GM19452 (cell line): Measurements from ENCODE around the gene DDIT4L.
"Not testable (repeated sequence)": the region's sequence is repeated elsewhere in the genome, so short reads cannot be mapped to it uniquely, and the experiment has no call there.

Experiments used
- ATAC-seq: cut with Tn5 transposase; IDR thresholded peaks from one replicate; pipeline ENCODE4 v1.9.1; 2021; ENCODE audit not compliant: unreplicated experiment

DDIT4L gene, protein sequence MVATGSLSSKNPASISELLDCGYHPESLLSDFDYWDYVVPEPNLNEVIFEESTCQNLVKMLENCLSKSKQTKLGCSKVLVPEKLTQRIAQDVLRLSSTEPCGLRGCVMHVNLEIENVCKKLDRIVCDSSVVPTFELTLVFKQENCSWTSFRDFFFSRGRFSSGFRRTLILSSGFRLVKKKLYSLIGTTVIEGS

DNA sequence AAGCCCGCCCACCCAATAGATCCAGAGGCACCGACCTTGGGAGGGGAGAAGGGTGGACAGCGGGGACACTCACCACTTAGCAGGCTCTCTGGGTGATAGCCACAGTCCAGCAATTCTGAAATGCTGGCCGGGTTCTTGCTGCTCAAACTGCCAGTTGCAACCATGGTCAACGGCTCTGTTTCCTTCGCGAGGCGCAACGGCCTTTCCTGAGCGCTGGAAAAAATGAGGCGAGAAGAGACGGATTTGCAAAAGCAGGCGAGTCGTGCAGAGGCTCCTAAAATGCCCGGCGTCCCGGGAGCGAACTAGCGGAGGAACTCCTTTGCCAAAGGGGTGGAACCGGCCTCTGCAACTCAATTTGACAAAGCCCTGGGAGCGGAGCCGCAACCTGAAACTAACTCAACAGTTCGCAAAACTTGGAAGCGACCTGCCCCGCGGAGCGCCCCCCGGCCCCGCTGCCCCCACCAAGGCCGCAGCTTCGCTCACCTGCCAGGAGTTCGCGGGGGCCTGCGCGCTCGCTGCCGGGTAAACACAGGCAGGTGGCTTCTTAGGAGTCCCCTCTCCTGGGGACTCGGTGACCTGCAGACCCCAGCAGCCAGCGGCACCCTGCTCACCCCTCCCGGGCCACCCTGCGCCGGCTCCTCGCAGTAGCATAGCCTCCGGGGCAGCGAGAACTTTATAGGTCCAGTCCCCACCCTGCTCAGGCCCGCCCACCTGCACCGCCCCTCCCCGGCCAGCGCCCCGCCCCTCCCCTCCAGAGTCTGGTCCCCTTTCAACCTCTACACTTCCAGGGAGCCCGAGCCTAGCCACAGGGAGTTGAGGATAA is at the start of gene DDIT4L:
Gene DDIT4L, minus strand, starts transcription at position 649 of the 823 bp plus-strand sequence. Its CDS starts 485 bp downstream, at position 164.
- ATAC-seq, result no peak

DNA sequence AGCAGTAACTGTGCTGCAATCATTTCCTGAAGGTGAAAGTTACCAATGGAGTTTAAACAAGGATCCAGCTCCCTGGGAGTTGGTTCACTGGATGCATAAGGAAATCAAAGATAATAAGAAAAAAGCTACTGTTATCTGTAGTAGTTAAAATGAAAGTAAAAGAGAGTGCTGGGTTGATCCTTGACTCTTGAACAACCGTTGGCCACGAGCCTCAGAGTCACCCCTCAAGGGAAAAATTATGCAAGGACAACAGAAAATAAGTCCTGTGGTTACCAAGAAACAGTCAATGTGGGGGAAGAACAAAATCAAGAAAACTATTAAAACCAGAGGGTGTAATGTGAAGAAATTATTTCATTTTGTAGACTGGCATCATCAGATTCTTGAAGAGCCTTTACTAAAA is 49.7 kb upstream of the DDIT4L start:
- ATAC-seq, result no peak

DNA sequence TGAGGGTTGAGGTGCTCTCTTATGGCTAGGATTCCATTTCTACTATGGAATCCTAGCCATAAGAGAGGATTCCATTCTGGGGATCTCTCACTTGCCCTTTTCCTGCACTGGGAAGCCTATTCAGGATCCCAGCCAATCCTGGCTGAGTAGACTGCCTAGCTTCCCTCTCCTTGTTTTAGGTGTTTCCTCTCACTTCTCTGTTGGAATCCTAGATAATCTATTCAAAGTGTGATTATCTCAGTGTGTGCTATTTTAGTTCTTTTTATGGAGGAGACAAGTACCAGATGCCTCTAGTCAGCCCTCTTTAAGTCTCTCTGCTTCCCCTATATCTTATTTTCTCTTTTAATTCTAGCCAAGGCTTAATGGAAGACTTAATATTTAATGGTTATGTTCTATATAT is 34.5 kb upstream of the DDIT4L start:
- ATAC-seq, result no peak

DNA sequence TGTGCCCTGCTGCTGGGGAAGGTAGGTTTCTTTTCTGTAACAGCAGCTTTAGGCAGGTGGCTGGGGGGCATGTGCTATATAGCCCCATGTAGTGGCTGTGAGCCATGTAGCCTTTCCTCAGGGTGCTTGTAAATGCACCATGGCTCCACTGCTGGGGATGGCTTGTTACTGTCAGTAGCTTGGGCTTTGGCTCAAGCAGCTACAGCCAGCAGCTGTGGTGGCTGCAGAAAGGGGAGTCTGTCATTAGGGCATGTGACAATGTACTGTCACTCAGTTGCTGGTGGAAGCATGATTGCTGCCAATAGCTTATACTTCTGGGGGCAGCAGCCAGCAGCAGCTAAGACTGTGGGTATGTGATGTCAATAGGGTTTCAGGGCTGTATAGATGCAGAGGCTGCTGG is 33.9 kb upstream of the DDIT4L start:
- ATAC-seq, result no peak

DNA sequence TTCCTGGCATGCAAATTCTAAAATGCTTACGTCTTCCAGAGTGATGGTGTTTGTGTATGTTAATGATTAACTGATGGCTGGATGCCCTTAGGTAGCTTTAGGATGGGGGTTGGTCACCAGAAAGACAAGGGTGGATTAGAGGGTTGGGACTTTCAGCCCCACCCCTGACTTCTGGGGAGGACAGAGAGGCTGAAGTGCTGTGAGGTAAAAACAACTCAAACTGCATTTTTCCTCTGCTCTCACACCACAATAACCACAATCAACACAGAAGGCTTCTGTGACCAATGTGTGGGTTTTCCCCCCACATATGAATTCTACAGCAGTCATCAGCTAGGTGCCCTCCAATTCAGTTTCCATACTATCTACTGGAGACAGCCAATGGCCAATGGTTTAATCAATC is 18.7 kb upstream of the DDIT4L start:
- peak; percentile 89 for ATAC-seq

DNA sequence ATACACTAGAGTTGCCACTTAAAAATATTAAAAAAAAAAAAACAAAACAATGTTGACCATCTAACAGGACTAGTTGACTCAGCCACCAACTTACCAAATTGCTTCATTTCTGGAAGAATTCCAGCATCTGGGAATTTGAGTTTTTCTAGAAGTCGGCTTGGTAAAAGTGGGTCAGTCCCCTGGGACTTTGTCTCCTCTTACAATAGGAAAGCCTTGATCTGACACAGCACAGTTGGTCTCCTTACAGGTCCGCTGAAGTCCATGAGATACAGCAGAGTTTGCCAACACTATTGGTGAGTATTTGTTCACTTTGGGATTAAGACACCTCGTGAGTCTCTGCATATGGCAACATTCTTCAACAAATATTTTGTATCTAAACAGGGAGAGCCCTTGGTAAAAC is 18.2 kb upstream of the DDIT4L start:
- ATAC-seq, result peak; percentile 8

DNA sequence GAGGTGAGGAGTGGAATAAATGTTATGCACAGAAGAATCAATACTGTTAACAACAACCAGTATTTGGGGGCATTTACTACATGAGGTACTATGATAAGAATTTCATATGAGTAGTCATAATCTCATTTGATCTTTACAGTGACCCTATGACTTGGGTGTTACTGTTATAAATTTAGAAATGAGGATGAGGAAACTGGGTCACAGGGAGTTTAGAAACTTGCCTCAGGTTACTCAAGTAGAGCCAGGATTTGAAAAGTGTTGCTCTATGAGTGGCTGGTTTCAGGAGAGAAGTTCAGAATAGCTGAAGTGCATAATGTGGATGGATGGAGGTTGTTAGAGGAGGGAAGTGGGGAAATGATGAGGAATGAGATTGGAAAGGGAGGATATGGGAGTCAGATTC is 16.6 kb upstream of the DDIT4L start:
- ATAC-seq, result no peak

DNA sequence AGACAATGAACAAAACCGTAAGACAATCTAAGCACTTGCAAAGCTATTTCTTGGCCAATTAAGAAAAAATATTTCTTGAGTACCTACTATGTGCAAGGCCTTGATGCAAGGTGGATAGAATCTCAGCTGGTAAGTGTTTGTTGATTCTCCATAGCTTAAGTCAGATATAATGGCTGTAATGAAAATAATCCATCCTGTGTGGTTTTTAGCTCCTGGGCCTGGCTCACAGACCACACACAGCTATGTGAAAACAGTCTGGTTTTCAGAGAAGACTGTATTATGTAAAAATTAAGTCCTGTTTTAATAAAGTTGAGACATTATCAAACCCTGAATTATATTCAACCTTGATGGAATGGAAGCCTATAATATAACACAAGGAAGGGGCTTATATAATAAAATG is 7.8 kb upstream of the DDIT4L start:
- ATAC-seq, result no peak

DNA sequence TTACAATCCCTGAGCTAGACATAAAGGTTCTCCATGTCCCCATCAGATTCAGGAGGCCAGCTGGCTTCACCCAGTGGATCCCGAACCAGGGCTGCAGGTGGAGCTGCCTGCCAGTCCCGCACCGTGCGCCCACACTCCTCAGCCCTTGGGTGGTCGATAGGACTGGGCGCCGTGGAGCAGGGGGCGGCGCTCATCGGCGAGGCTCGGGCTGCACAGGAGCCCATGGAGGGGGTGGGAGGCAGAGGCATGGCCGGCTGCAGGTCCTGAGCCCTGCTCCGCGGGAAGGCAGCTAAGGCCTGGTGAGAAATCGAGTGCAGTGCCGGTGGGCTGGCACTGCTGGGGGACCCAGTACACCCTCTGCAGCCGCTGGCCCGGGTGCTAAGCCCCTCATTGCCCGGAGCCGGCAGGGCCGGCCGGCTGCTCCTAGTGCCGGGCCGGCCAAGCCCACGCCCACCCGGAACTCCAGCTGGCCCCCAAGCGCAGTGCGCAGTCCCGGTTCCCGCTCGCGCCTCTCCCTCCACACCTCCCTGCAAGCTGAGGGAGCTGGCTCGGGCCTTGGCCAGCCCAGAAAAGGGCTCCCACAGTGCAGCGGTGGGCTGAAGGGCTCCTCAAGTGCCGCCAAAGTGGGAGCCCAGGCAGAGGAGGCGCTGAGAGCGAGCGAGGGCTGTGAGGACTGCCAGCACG is 6.3 kb upstream of the DDIT4L start:
- ATAC-seq, result not testable (repeated sequence)

DNA sequence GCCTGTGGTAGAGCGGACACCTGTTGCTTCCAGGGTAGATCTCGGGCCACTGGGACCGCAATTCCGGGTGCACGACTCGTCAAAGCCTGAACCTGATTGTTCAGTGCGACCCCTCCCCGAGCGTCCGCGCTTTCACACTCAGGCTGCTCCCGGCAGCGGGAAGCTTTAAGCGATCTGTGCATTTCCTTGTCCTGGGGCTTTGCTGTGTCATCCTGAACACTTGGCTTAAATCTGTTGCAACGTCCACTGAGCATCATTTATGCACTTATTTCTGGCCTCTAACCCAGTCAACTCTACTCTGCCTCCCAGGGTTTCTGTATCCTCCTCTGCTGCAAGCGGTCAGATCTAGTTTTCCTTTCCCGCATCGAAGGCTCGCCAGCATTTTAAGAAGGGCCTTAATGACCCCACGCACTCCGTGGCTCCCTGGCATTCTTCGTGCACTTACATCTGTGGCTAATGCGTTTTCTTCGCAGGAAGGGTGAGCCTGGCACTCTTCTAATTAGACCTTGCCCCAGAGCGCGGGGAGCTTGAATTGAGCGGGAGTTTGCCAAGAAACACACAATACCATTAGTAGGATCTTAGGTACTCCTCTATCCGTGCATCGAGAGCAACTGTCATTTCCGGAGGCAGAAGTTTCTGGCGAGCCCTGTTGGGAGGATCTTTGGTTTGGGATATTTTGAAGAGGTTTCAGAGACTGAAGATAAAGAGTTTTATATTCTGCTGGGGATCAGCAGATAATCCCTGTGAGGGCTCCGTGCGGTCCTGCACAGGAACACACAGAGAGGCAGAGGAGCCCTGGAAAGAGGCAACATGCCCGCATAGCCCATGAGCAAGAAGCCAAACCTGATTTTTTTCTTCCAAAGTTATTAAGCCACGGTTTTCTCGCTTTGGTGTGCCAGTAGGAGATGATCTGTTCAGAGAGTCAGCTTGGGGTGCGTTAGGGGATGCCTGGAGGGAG is 654 bp upstream of the DDIT4L start:
- ATAC-seq, result no peak

DNA sequence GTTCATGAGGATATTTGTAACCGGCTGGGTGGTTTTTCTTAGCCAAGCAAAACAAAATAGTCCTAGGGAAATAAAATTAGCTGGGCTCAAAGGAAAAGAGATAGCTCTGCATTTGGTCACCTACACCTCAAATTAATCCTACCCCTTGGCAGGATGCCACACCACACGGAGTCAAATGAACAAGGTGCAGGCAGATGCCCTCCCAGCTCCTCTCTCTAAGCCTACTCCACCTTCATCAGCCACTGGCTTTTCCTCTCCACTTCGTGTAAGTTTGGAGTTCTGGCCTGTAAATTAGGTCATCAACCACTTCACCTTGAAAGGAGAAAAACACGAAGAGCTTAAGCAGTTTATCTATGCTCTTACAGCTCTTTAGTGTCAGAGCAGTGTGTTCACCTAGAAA is 1.4 kb downstream of the DDIT4L start:
- ATAC-seq, result no peak

DNA sequence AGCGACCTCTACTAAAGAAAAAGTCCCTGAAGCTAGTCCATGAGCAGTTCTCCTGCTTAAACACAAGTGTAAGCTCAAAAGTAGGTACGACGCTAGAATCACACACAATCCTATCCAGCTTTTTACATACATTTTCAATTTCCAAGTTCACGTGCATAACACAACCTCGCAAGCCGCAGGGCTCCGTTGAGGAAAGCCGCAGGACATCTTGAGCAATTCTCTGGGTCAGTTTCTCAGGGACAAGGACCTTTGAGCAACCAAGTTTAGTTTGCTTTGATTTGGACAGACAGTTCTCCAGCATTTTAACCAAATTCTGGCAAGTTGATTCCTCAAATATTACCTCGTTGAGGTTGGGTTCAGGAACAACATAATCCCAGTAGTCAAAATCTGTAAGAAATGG is 2.5 kb downstream of the DDIT4L start:
- ATAC-seq, result no peak

DNA sequence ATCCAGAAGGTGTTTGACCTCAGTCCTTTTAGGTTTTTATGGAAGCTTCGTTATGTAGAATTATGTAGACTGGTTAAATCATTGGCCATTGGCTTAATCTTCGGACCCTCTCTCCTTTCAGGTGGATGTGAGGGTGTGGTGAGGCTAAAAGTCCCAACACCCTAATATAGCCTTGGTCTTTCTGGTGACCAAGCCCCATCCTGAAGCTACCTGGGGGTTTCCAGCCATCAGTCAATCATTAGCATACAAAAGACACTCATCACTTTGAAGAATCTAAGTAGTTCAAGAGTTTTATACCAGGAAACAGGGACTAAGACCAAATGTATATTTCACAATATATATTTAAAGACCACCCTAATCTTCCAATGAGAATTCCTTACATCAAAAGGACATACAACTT is 5.5 kb downstream of the DDIT4L start:
- no peak for ATAC-seq

DNA sequence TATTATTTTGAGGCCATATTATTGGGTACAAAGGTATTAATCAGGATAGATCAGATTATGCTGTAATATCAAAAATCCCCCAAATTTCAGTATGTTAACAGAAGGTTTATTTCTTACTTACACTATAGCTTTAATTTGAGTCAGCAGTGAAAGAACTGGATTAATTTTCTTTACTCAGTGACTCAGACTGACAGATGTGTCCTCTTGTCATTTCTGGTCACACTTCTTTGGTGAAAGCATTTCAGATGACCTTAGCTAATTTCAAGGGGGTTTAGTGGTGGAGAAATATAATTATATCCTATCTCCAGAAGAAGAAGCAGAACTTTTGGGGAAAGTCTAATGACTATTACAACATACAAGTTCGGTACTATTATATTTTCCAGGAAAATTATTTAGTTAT is 12.4 kb downstream of the DDIT4L start:
- ATAC-seq, result no peak

DNA sequence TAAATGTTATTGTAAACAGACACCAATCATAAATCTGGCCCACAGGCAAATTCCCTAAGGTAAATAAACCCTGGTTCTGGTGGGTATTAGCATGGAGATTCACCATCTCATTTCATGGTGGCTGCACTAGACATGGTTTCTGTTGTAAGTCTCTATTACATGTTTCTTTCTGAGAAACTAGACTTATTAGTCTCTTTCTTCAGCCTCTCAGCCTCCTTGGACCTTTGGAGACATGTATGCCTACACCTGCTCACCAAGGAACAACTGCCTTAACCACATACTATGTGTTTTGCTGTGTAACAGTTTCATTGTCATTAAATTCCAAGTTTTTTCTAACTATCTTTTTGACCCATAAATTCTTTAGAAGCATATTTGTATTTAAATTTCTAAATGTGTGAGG is 13.1 kb downstream of the DDIT4L start:
- no peak for ATAC-seq

DNA sequence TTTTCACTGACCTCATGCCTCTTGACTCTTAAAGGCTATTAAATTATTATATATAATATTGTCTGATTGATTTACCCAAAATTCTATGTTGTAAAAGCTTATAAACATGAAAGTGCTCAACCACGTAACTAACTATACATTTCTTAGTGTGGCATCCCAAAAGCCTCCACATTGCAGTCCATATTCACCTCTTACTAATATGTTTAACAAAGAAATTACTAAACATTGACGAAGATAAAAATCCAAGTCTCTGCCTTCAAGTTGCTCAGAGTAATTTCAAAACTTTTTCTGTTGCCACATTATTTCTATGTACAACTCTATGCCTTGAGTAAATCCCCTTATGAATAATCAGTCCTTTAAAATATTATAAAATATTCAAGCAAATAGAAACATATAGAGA is 14.4 kb downstream of the DDIT4L start:
- ATAC-seq, result no peak

DNA sequence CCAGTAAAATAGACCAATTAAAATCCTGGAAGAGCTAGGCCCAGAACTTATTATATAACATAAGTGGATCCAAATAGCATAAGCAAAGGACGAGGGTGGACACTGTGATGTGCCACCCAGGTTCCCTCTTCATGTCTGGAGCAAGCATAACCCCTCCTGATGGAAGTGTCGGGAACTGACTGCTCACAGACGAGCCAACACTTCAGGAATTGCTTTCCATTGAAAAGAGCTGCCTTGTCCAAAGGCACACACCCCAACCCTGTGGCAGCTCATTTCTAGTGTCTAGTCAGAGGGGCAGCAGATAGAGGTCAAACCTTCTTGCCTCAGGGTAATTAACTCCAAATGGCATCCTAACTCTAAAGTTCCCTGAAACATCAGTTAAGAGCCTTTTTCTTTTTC is 15.3 kb downstream of the DDIT4L start:
- no peak for ATAC-seq

DNA sequence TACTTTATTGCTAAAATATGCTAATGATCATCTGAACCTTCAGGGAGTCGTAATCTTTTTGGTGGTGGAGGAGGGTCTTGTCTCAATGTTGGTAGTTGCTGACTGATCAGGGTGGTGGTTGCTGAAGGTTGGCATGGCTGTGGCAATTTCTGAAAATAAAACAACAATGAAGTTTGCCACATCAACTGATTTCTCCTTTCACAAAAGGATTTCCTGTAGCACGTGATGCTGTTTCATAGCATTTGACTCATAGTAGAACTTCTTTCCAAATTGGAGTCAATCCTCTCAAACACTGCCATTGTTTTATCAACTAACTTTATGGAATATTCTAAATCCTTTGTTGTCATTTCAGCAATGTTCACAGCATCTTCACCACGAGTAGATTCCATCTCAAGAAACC is 19.3 kb downstream of the DDIT4L start:
- no peak for ATAC-seq

DNA sequence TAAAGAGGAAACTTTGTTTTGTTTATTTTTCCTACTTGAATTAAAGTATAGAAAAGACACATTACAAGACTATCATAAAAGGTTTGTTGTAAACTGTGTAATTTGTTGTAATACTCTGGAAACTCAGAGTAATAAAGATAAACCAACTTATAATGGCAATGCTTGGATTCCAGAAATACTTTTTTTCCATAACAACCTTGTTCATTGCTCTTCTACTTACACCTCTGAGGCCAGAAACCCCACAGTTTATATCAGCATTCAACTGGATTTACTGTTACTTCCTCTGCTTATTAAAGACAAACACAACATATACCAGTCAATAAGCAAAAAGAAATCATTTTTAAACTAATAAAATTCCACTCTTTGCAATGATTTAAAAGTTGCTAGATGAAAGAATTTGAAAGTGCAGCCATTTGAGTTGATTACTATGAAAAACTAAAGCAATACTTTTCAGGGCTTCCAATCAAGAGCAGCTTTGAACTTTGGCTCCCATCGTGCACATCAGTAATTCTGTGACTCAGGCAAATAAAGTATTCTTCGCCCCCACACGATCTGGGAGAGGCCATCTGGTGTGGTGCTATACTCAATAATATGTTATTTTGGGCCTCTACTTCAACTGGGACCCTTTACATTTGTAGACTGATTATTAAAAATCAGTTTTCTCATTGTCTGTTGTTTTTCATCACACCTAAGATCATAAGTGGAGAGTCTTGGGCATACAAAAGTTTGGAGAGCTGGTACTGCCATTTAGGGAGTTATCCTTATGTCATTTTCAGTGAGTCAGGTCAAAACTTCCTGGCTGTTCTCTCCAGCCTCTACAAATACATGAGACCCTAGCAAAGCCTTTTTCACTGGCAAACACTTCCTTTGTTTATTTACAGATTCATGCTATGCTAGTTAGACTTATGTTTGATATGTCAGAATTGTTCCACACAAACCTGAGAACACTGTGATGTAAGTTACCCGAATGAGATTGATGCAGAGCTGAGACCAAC is 20.5 kb downstream of the DDIT4L start:
- no peak for ATAC-seq

DNA sequence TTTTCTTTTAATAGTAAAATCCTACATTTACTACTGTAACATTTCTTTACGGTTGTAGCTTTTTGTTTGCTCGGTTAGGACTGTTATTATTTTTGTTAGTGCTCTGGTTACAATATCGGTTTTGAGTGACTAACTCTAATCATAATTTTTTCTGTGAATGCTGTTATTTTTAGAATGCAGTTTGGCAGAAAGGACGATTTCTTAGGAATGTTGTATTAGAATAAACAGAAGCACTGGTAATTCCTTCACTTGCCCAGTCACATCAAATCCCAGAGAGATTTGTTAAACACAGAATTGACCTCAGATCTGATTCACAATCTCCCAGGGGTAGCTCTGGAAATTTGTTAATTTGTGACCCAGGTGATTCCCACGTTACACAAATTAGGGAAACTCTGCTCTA is 21.7 kb downstream of the DDIT4L start:
- no peak for ATAC-seq
